ENCODE results near the gene PELI2. TPM values are rescaled to one million over a fixed set of nuclear protein-coding genes. Genes with fewer than 3 reads are reported as not detected.

The PELI2 gene
- total and polyA plus RNA-seq, 2 donors (not counting 1 experiment from before 2014, with no cell fraction given), result 15.5 to 29.2 TPM

- peaks cover 1% of the 10 kb centered on the region for H3K79me2 ChIP-seq (ENCODE audit: control insufficient read depth, insufficient read depth, low read length)
- DNase-seq (ENCODE audit: low read depth in 2 of 2), result no peak
- no peak overlapping the region for H3K9ac ChIP-seq (ENCODE audit: insufficient read depth, low read length)
- peaks cover 10% of the 10 kb centered on the region for H3K4me1 ChIP-seq (ENCODE audit: control insufficient read depth, extremely low read depth, insufficient read depth, low read length)
- no peak overlapping the region for H3K27ac ChIP-seq (ENCODE audit: insufficient read depth, low read length)
- H2AFZ ChIP-seq (ENCODE audit: low read length), result no peak overlapping the region
- H3K27me3 ChIP-seq (ENCODE audit: control insufficient read depth, insufficient read depth, low read length), result no peaks in the 10 kb centered on the region
- no peak overlapping the region for H3K4me2 ChIP-seq (ENCODE audit: extremely low read depth, insufficient read depth, low read length)
- H3K4me3 ChIP-seq (replicated peaks in 1 of 4; ENCODE audit: control extremely low read depth in 1 of 4, insufficient read depth in 1 of 4, low read depth in 3 of 4, low read length in 4 of 4), result no peak overlapping the region
- no peaks in the 10 kb centered on the region for H3K9me3 ChIP-seq (ENCODE audit: control insufficient read depth, insufficient read depth, low read depth, low read length)
- no peaks in the 10 kb centered on the region for H4K20me1 ChIP-seq (ENCODE audit: control insufficient read depth, extremely low read depth, insufficient read depth, low read length)
- H3K36me3 ChIP-seq (ENCODE audit: control insufficient read depth, insufficient read depth, low read length), result no peaks in the 10 kb centered on the region
- TF ChIP-seq CTCF (conservative IDR thresholded peaks at IDR 0.05 in 1 of 2, IDR thresholded peaks at IDR 0.05 in 1 of 2; ENCODE audit: low read depth in 1 of 2, low read length in 2 of 2), result no peak
- no peak for TF ChIP-seq EZH2 (IDR thresholded peaks at IDR 0.05; ENCODE audit: low read length, missing control alignments)
These were observed 49.9 kb downstream of the PELI2 start for GRCh38 chr14:56168007-56168616.

GRCh38 chr14:56170028-56170427 lies 51.8 kb downstream of the PELI2 start:
- Histone ChIP-seq H3K4me1 (ENCODE audit: control insufficient read depth, extremely low read depth, insufficient read depth, low read length) (peaks cover 11% of the 10 kb centered on the region), H3K4me3 (replicated peaks in 1 of 4; ENCODE audit: control extremely low read depth in 1 of 4, insufficient read depth in 1 of 4, low read depth in 3 of 4, low read length in 4 of 4) (no peak overlapping the region), H2AFZ (ENCODE audit: low read length) (no peak overlapping the region), H3K4me2 (ENCODE audit: extremely low read depth, insufficient read depth, low read length) (no peak overlapping the region), H3K9me3 (ENCODE audit: control insufficient read depth, insufficient read depth, low read depth, low read length) (no peaks in the 10 kb centered on the region), H3K27me3 (ENCODE audit: control insufficient read depth, insufficient read depth, low read length) (no peaks in the 10 kb centered on the region), H3K36me3 (ENCODE audit: control insufficient read depth, insufficient read depth, low read length) (no peaks in the 10 kb centered on the region), H3K79me2 (ENCODE audit: control insufficient read depth, insufficient read depth, low read length) (peaks cover 1% of the 10 kb centered on the region), H3K9ac (ENCODE audit: insufficient read depth, low read length) (no peak overlapping the region), H3K27ac (ENCODE audit: insufficient read depth, low read length) (no peak overlapping the region), H4K20me1 (ENCODE audit: control insufficient read depth, extremely low read depth, insufficient read depth, low read length) (no peaks in the 10 kb centered on the region)
- peak; percentile 36 to 38 for DNase-seq (ENCODE audit: low read depth in 2 of 2)
- TF ChIP-seq CTCF (conservative IDR thresholded peaks at IDR 0.05 in 1 of 2, IDR thresholded peaks at IDR 0.05 in 1 of 2; ENCODE audit: low read depth in 1 of 2, low read length in 2 of 2) (no peak), EZH2 (IDR thresholded peaks at IDR 0.05; ENCODE audit: low read length, missing control alignments) (no peak)

- Histone ChIP-seq H3K4me2 (ENCODE audit: extremely low read depth, insufficient read depth, low read length) (no peak overlapping the region), H4K20me1 (ENCODE audit: control insufficient read depth, extremely low read depth, insufficient read depth, low read length) (no peaks in the 10 kb centered on the region), H3K9ac (ENCODE audit: insufficient read depth, low read length) (no peak overlapping the region), H3K4me1 (ENCODE audit: control insufficient read depth, extremely low read depth, insufficient read depth, low read length) (peaks cover 11% of the 10 kb centered on the region), H3K27me3 (ENCODE audit: control insufficient read depth, insufficient read depth, low read length) (no peaks in the 10 kb centered on the region), H3K79me2 (ENCODE audit: control insufficient read depth, insufficient read depth, low read length) (peaks cover 1% of the 10 kb centered on the region), H2AFZ (ENCODE audit: low read length) (no peak overlapping the region), H3K27ac (ENCODE audit: insufficient read depth, low read length) (no peak overlapping the region), H3K9me3 (ENCODE audit: control insufficient read depth, insufficient read depth, low read depth, low read length) (no peaks in the 10 kb centered on the region), H3K4me3 (replicated peaks in 1 of 4; ENCODE audit: control extremely low read depth in 1 of 4, insufficient read depth in 1 of 4, low read depth in 3 of 4, low read length in 4 of 4) (no peak overlapping the region), H3K36me3 (ENCODE audit: control insufficient read depth, insufficient read depth, low read length) (no peaks in the 10 kb centered on the region)
- no peak for DNase-seq (ENCODE audit: low read depth in 2 of 2)
- TF ChIP-seq CTCF (conservative IDR thresholded peaks at IDR 0.05 in 1 of 2, IDR thresholded peaks at IDR 0.05 in 1 of 2; ENCODE audit: low read depth in 1 of 2, low read length in 2 of 2), result no peak
- no peak for TF ChIP-seq EZH2 (IDR thresholded peaks at IDR 0.05; ENCODE audit: low read length, missing control alignments)
These were observed 52.7 kb downstream of the PELI2 start for GRCh38 chr14:56170877-56171422.
